Measurements from ENCODE around the gene SLC37A4.
"Not testable (repeated sequence)": the region's sequence is repeated elsewhere in the genome, so short reads cannot be mapped to it uniquely, and the experiment has no call there.

Gene SLC37A4

DNA sequence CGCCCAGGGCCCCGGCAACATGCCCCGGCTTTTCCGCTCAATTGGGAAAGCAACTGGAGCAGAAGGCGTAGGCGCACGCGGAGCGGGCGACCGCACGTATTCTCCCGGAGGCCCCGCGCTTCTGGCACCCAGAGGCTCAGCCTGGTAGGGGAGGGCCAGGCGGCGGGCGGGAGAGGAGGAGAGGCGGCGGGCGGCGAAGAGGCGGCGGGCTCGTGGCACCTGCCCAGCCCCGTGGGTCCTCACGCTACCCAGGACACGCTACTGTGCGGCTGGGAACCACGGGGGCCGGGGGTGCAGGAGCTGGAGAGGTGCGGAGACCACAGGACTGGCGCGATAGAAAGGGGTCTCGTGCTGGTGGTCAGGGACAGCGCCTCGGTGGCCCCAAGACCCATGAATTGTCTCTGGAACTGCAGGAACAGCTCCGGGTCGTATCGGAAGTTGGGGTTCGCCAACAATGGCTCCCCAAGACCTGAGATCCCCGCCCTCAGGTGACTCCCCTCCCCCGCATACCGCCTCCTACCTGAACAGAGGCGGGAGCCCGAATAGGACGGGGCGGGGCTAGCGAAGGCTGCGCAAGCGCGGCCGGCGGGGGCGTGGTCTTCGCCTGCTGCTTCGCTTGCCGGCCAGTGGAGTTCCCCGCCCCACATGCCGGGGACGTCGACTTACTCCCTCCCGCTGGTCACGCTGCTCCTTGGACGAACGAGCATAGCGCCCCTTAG lies at the start of gene SLC37A4:
TSS of gene SLC37A4 (minus strand) at position 549 of the 719 bp plus-strand sequence.
- peak; percentile 99 for DNase-seq (ENCODE audit: low spot score)

DNA sequence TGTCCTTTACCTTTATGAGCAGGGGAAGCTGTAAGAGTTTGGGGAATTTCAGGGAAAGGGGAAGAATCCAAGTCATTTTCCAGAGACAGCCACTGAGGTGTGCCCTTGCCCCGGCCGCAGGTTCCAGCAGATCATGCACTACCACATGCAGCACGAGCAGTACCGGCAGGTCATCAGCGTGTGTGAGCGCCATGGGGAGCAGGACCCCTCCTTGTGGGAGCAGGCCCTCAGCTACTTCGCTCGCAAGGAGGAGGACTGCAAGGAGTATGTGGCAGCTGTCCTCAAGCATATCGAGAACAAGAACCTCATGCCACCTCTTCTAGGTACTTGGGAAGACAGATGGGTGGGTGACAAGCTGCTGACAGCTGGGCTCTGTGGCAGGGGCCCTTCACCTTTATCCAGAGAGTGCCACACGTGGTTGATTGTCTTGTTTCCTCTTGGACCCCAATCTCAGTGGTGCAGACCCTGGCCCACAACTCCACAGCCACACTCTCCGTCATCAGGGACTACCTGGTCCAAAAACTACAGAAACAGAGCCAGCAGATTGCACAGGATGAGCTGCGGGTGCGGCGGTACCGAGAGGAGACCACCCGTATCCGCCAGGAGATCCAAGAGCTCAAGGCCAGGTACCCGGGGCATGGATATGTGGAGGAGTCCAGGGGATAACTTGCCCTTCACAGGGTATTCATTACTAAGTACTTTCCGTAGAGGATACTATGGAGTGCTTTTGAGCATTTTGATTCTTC lies 48.2 kb upstream of the SLC37A4 start:
- DNase-seq (ENCODE audit: low spot score): no peak

DNA sequence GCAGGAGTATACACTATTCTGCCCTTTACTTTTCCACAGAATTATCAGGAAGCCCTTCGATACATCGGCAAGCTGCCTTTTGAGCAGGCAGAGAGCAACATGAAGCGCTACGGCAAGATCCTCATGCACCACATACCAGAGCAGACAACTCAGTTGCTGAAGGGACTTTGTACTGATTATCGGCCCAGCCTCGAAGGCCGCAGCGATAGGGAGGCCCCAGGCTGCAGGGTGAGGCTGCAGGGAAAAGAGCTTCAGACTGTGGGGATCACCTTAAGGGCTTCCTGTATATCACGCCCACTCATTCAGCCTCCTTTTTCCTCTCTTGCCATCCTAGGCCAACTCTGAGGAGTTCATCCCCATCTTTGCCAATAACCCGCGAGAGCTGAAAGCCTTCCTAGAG lies 47.2 kb upstream of the SLC37A4 start:
- no peak for DNase-seq (ENCODE audit: low spot score)

DNA sequence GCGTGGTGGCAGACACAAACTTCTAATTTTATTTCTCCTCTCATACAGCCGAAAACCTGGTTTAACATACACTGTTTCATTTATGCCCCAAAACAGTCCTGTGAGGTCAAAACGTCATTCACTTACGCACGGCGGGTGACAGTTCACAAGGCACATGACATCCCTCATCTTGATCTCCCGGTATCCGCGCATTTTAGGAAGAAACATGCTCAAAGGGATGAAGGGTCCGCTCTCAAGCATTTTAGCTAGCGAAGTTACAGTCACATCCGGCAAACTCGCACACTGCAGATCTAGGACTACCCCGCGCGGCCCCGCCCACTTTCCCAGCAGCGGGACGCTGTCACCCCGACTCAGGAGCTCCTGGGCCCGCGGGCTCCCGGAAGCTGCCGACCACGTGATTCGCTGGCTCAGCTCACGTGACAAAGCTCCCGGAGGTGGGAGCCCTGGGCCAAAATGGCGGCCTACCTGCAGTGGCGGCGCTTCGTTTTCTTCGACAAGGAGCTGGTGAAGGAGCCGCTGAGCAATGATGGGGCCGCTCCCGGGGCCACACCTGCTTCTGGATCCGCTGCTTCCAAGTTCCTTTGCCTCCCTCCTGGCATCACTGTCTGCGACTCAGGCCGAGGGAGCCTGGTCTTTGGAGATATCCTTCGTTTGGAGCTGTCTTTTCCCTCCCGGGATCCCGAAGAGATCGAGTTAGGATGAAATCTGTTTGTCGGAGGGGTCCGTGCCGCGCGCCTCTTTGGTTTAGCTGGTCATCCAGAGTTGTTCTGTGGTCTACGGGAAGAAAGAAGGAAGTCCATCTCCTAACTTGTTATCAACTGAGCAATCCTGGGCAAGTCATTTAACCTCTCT lies 36.9 kb upstream of the SLC37A4 start, which contains the start of gene VPS11:
TSS of gene VPS11 (plus strand) at position 448 of the 852 bp plus-strand sequence. CDS start at position 454, 6 bp downstream.
- DNase-seq (ENCODE audit: low spot score): peak; percentile 98

DNA sequence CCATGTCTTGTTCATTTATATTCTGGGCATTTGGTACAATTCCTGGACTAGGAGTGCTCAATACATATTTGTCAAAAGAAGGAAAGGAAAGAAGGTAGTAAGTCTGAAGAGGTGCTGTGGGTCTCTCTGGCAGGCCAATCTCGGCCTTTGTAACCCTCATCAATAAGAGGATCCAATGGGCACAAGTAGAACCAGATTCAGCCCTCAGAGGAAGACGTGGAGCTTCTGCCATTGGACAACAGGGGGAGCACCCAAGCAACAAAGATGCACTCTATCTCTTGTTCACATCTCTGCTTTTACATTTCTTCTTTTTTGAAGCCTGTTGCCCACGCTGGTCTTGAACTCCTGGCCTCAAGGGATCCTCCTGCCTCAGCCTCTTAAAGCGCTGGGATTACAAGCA lies 34.7 kb upstream of the SLC37A4 start:
- DNase-seq (ENCODE audit: low spot score): peak; percentile 25

DNA sequence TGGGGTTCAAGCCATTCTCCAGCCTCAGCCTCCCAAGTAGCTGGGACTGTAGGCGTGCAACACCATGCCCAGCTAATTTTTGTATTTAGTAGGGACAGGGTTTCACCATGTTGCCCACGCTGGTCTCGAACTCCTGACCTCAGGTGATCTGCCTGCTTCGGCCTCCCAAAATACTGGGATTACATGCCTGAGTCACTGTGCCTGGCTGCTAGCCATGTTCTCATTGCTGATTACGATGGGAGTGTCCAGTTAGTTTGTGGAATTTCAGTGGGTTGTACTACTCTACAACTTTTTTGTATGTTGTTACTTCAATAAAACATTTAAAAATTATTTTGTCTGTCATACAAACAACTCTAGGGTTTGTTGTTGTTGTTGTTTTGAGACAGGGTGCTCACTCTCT lies 32.1 kb upstream of the SLC37A4 start:
- peak; percentile 45 for DNase-seq (ENCODE audit: low spot score)

DNA sequence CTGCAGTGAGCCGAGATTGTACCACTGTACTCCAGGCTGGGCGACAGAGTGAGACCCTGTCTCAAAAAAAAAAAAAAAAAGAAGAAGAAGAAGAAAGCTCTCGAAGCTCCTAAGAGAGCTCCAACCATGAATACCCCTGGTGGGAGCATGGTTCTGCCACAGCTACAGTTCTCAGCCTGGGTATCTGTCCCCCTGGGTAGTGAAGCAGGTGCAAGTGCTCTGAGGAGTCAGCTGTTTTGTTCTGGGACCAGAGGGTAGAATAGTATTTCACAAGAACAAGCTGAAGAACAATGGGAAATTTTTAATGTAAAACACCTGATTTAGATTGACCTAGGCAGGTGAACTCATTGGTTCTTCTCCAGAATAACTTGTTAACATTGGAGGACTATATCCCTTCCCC lies 30.6 kb upstream of the SLC37A4 start:
- DNase-seq (ENCODE audit: low spot score): no peak

DNA sequence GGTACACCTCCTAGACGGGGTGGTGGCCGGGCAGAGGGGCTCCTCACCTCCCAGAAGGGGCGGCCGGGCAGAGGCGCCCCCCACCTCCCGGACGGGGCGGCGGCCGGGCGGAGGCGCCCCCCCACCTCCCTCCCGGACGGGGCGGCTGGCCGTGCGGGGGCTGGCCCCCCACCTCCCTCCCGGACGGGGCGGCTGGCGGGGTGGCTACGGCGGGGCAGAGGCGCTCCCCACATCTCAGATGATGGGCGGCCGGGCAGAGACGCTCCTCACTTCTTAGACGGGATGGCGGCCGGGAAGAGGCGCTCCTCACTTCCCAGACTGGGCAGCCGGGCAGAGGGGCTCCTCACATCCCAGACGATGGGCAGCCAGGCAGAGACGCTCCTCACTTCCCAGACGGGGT lies 28.5 kb upstream of the SLC37A4 start:
- DNase-seq (ENCODE audit: low spot score): not testable (repeated sequence)

DNA sequence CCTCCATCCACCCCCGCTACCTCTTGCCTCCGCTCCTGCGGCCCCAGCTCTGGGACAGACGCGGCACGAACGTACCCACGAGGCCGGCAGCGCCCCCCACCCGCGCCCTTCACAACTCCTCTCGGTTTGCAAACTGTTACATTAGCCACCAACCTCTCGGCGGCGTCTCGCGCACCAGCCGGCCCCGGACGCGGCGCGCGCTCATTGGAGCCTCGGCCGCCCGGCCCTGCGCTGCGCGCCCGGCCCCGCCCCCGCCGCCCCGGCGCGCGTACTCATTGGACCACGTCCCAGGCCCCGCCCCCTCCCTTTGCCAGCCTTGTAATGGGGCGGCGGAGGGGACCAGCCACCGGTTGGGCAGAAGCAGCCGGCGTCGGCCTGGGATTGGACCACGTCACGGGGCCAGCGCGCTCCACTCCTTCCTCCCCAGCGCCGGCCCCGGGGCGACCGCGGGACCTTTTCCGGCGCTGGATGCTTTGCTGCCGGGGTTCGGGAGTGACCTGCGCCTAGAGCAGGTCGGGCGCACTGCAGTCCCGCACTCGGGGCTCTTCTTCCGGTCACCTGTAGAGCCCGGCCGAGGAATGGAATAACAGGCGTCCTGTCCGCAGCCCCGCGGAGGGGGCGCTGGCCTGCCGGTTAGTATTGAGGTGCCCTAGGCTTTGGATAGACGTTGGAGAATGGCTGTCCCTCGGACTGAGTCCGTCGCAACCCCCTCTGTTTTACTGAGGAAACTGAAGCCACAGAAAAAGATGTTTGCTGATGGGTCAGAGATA lies 26.5 kb upstream of the SLC37A4 start, which contains the start of gene HYOU1:
TSS of gene HYOU1 (minus strand) at position 206 of the 770 bp plus-strand sequence. CDS start 1,045 bp downstream, outside the sequence.
- DNase-seq (ENCODE audit: low spot score): peak; percentile 98

DNA sequence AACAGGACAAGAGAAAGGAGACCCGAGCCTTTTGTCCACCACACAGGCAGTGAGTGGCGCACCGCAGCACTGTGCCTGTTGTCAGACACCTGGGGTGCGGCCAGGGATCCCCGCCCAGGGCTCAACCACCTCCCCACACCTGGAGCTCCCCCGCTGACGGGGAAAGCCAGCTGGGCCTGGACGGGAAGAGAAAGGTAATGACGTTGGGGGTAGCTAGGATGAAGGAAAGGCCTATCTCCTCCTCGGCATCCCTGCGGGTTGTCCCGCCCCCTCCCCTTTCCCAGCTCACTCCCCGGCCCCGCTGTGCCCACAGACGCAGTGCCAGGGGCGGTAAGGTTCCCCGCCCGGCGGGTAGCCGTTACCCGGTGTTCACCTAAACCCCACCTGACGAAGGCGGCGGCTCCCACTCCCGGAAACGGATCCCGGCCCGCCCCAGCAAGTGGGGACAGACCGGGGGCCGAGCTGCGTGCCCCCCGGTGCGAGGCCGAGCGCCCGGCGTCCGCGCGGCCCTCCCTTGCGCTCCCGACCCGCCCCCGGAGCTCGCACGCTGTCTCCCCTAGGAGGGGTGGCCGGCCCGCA lies 25.8 kb upstream of the SLC37A4 start:
- DNase-seq (ENCODE audit: low spot score): no peak

DNA sequence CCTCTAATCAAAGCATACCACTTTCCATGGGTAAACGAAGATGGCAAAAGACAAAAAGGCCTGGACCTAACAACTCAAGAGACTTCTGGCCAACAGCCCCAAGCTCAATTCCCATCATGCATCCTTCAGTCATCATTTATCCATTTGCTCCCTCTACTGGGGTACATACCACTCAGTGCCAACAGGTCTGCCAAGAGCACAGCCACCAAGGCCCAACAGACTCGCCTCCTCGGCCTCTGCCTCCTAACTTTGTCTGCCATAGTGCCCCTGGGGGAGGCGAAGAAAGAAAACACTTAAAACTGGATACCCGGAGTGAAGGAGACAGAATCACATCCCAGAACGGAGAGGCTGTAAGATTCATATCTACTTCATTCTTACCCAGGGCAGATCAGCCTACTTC lies 25.2 kb upstream of the SLC37A4 start:
- DNase-seq (ENCODE audit: low spot score): peak; percentile 35

DNA sequence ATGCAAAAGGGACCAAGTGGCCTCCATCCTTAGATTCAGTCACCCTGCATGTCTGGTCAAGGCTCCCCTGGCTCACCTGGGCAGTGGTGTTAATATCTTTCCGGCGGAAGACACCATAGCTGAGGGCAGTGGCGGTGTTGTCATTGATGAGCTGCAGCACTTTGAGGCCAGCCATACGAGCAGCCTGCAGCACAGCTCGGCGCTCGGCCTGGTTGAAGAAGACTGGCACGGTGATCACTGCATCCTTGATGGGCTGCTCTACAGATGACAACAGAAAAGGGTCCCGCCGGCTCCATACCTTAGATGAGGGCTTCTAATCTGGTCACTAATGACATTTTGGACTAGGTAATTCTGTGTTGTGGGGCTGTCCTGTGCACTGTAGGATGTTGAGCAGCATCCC lies 23.7 kb upstream of the SLC37A4 start:
- DNase-seq (ENCODE audit: low spot score): no peak

DNA sequence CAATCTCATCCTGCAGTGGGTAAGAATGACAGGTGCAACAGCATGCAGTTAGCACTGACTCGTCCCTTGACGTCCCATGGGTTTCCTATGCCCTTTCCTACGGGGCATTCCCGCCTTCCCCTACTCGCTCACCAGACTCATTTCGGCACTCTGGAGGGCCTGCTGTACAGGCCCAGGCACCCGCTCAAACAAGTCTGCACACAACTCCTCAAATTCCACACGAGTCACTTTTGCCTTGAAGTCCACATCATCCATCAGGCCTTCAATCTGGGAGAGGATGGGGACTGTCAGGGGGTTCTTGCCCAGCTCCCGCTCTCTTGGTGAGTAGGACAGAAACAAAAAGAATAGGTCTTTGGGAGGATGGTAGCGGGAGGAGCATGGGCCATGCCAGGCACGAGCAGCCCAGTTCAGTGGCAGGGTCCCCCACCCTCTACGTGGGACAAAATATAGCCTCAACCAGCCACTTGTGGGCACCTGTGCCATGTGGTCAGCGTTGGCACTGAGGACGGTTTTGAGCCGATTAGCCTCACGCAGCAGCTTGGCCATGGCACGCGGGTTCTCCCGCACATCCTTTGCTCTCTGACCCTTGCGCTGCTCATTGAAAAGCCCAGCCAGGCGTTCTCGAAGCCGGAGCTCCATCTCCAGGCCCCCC lies 21.6 kb upstream of the SLC37A4 start:
- no peak for DNase-seq (ENCODE audit: low spot score)

DNA sequence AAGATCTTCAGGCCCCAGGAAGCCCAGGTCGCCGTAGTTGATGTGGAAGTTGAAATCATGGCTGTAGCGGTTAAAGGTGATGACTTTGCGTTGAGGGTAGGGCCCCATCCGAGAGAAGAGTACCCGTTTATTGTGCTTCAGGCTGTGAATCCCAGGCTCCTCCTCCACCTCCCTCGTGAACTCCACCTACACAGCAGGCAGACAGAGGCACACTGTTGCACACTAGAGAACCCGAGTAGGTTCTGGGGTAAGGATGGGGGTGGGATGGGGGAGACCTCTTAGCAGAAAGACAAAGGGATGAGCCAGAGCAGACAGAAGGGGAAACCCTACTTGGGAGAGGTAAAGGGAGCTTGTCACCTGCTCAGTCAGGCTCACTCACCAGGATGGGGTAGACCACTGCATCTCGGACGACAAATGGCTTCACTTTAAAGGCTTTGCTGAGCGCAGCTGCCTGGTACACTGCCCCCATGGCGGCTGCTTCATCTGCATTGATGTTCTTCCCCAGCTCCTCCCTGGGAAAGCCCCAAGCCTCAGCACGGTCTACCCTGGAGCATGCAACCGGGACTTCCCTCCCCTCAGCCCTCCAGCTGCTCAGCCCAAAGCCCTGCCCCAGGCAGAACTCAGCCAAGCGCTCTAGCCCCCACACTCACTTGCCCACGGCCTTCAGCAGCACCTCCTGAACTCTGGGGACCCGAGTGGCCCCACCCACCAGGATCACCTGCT lies 20.9 kb upstream of the SLC37A4 start:
- no peak for DNase-seq (ENCODE audit: low spot score)

DNA sequence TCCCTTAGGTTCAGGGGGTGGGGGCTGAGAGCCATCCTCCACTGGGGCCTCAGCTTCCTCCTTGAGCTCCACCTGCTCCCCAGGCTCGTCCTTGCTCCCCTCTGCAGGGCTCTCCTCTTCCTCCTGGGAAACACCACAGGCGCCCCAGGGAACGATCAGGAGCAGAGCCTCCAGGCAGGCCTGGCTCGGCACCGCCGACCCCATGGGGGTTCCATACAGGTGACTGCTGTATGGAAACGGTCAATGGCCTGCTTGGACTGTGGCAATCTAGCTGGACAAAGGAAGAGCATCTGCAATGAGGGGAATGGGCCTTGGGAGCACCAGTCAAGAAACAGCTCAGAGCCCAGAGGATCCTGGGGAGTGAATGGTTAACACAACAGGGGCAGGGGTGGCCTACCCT lies 18.4 kb upstream of the SLC37A4 start:
- no peak for DNase-seq (ENCODE audit: low spot score)

DNA sequence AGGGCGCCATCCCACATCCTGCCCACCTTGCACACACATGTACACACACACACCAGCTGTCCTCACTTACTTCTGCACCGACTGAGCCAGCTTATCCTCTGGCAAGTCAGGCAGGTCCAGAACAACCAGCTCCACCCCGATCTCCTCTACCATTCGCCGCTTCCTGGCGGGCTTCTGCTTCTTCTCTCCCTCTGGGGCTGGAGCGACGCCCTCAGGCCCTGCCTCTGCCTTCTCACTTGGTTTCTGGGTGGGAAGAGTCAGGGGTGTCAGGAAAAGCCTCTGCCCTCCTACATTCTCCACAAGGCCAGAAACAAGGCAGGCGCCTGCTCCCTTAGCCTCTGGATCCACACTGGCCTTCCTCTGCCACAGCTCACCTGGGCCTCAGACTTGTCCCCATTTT lies 18.0 kb upstream of the SLC37A4 start:
- no peak for DNase-seq (ENCODE audit: low spot score)

DNA sequence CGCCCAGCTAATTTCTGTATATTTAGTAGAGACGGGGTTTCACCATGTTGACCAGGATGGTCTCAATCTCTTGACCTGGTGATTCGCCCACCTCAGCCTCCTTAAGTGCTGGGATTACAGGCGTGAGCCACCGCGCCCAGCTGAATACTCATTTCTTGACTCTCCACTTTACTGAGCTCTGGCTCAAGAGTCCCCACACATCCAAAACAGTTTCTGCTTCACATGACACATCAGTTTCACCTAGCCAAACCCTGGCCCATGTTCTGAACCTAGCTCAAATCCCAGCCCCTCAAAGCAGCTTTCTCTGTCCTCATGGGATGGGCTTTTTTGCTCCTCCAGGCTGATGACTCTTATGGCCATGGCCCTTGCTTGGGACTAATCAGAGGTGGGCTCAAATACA lies 16.5 kb upstream of the SLC37A4 start:
- no peak for DNase-seq (ENCODE audit: low spot score)

DNA sequence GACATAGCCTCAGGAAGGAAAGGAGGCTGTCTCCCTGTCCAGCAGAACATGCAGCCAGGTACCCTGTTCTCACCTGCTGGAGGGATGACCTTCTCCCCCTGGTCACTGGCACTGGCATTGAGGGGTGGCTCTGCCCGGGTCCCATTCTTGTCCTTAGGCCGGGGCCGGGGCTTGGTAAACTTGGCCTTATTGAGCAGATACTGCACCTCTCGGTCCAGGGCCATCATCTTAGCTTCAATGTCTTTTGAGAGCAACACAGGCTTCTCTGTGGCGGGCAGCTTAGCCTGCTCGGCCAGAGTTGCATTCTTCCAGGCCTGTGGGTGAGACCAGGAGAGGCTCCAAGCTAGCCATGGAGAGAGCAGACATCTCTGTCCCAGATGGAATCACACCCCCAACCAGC lies 15.8 kb upstream of the SLC37A4 start:
- DNase-seq (ENCODE audit: low spot score): no peak

DNA sequence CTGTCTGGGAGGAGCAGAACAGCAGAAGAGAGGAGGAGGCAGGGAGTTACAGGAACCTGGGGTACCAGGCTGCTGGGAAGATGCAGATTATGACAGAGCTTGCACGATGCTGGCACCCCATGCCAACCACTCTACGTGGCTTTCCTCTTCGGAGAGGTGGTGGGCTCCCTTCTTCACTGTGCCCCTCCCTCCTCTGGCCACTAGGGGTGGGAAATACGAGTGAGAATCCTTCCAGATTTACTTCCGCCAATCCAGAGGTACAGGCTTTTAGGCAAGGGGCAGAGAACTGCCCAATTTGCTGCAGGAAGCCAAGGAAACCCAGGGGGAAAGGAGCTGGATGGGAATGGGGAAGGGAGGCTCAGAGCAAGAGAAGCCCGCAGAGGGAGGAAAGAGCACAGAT lies 14.0 kb upstream of the SLC37A4 start:
- DNase-seq (ENCODE audit: low spot score): no peak

DNA sequence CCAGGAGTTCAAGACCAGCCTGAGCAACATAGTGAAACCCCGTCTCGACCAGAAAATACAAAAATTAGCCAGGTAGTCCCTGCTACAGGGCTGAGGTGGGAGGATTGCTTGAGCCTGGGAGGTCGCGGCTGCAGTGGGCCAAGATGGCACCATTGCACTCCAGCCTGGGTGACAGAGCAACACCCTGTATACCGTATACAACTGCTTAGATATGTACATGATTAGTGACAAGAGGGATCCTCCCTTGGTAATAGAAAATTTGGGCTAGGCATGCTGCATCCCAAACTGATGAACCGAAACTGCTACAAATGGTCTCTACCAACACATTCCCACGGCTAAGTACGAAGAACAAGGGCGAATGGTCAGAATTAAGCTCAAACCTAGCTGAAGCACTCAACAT lies 12.2 kb upstream of the SLC37A4 start:
- no peak for DNase-seq (ENCODE audit: low spot score)
